HG03064 (cell line): ENCODE data around the gene TAF5L.

Experiments used
- ATAC-seq: cut with Tn5 transposase; IDR thresholded peaks from one replicate; pipeline ENCODE4 v1.9.1; 2021; ENCODE audit warnings: low read depth; ENCODE audit not compliant: unreplicated experiment

Gene TAF5L

GRCh38 chr1:229625915-229626831, at the start of gene TAF5L, which contains the start of gene URB2:
TAF5L (minus strand) TSS chr1:229626122; CDS start chr1:229614482, 11,640 bp downstream.
URB2 (plus strand) TSS chr1:229626247; CDS start chr1:229627634, 1,387 bp downstream.
- peak; percentile 79 for ATAC-seq

- no peak for ATAC-seq
These were observed 49.5 kb upstream of the TAF5L start for GRCh38 chr1:229675396-229675795.

- ATAC-seq = no peak
These were observed 48.1 kb upstream of the TAF5L start for GRCh38 chr1:229674042-229674441.

- ATAC-seq = no peak
These were observed 46.3 kb upstream of the TAF5L start for GRCh38 chr1:229672246-229672645.

- no peak for ATAC-seq
These were observed 45.4 kb upstream of the TAF5L start for GRCh38 chr1:229671310-229671709.

- no peak for ATAC-seq
These were observed 43.4 kb upstream of the TAF5L start for GRCh38 chr1:229669333-229669732.

- no peak for ATAC-seq
These were observed 40.7 kb upstream of the TAF5L start for GRCh38 chr1:229666585-229666984.

GRCh38 chr1:229665912-229666558, 40.1 kb upstream of the TAF5L start:
- no peak for ATAC-seq

GRCh38 chr1:229664133-229664689, 38.3 kb upstream of the TAF5L start:
- ATAC-seq = no peak

- ATAC-seq = no peak
These were observed 36.0 kb upstream of the TAF5L start for GRCh38 chr1:229661897-229662296.

- peak; percentile 78 for ATAC-seq
These were observed 35.3 kb upstream of the TAF5L start for GRCh38 chr1:229661022-229661877.

- ATAC-seq = no peak
These were observed 32.3 kb upstream of the TAF5L start for GRCh38 chr1:229657993-229658755.

GRCh38 chr1:229655781-229656180, 29.9 kb upstream of the TAF5L start:
- no peak for ATAC-seq

GRCh38 chr1:229653420-229653819, 27.5 kb upstream of the TAF5L start:
- no peak for ATAC-seq

- no peak for ATAC-seq
These were observed 25.6 kb upstream of the TAF5L start for GRCh38 chr1:229651546-229651945.

- ATAC-seq = no peak
These were observed 24.1 kb upstream of the TAF5L start for GRCh38 chr1:229650045-229650444.

- ATAC-seq = no peak
These were observed 22.5 kb upstream of the TAF5L start for GRCh38 chr1:229648406-229648805.

GRCh38 chr1:229645324-229645993, 19.5 kb upstream of the TAF5L start:
- no peak for ATAC-seq
